K562 treated with DMSO at 1 percent for 48 hours (cell line): ENCODE measurements around the gene TMCO6. TPM values are rescaled to one million over a fixed set of nuclear protein-coding genes. Genes with fewer than 3 reads are reported as not detected.

Experiments
- total RNA-seq: library from RNA; unstranded; fragments of 300-600 nt; gene quantifications from 2 replicates; pipeline ENCODE4 v1.2.3, GENCODE V29; 2022; ENCODE audit warnings: low replicate concordance; ENCODE audit errors: extremely low read depth

TMCO6 gene
- total RNA-seq, result not detected in 2 replicates

GRCh38 chr5:140639148-140639981 lies at the start of gene TMCO6:
TSS of gene TMCO6 (plus strand) at chr5:140639451. CDS start at chr5:140639528, 77 bp downstream.

GRCh38 chr5:140633021-140633471 lies 6.2 kb upstream of the TMCO6 start, which contains the start of gene CD14:
TSS of gene CD14 (minus strand) at chr5:140633175. CDS start at chr5:140633071, 104 bp downstream.

GRCh38 chr5:140664359-140665119 lies 25.3 kb downstream of the TMCO6 start, which contains the start of gene WDR55:
TSS of gene WDR55 (plus strand) at chr5:140664904. CDS start at chr5:140664913, 9 bp downstream.

GRCh38 chr5:140673187-140673976 lies 34.1 kb downstream of the TMCO6 start, which contains the start of gene DND1:
TSS of gene DND1 (minus strand) at chr5:140673576. CDS start at chr5:140673542, 34 bp downstream.

GRCh38 chr5:140690941-140691924 lies 52.0 kb downstream of the TMCO6 start, which contains the start of the genes HARS1 and HARS2:
TSS of gene HARS1 (minus strand) at chr5:140691370. CDS start at chr5:140691304, 66 bp downstream.
TSS of gene HARS2 (plus strand) at chr5:140691455. CDS start at chr5:140691649, 194 bp downstream.

Other genes starting within 250 kb of the TMCO6 start
- gene ANKHD1, start 237.6 kb upstream of the TMCO6 start, total RNA-seq, result not detected in 2 replicates
- gene EIF4EBP3, start 91.8 kb upstream of the TMCO6 start, total RNA-seq, result not detected in 2 replicates
- not detected in 2 replicates for gene SRA1, start 82.0 kb upstream of the TMCO6 start, total RNA-seq
- gene APBB3, start 74.9 kb upstream of the TMCO6 start, total RNA-seq, result not detected in 2 replicates
- gene SLC35A4, start 74.6 kb upstream of the TMCO6 start, total RNA-seq, result not detected in 2 replicates
- gene CD14, start 6.3 kb upstream of the TMCO6 start, total RNA-seq, result not detected in 2 replicates
- gene NDUFA2, start 8.2 kb downstream of the TMCO6 start, total RNA-seq, result not detected in 2 replicates
- gene IK, start 8.4 kb downstream of the TMCO6 start, total RNA-seq, result not detected in 2 replicates
- not detected in 2 replicates for gene WDR55, start 25.5 kb downstream of the TMCO6 start, total RNA-seq
- not detected in 2 replicates for gene DND1, start 34.1 kb downstream of the TMCO6 start, total RNA-seq
- not detected in 2 replicates for gene HARS1, start 51.9 kb downstream of the TMCO6 start, total RNA-seq
- not detected in 2 replicates for gene HARS2, start 52.0 kb downstream of the TMCO6 start, total RNA-seq
- gene ZMAT2, start 61.0 kb downstream of the TMCO6 start, total RNA-seq, result not detected in 2 replicates
- not detected in 2 replicates for gene PCDHA1, start 146.7 kb downstream of the TMCO6 start, total RNA-seq
- not detected in 2 replicates for gene PCDHA2, start 155.4 kb downstream of the TMCO6 start, total RNA-seq
- not detected in 2 replicates for gene PCDHA3, start 161.6 kb downstream of the TMCO6 start, total RNA-seq
- not detected in 2 replicates for gene PCDHA4, start 167.6 kb downstream of the TMCO6 start, total RNA-seq
- gene PCDHA5, start 182.2 kb downstream of the TMCO6 start, total RNA-seq, result not detected in 2 replicates
- gene PCDHA6, start 188.5 kb downstream of the TMCO6 start, total RNA-seq, result not detected in 2 replicates
- not detected in 2 replicates for gene PCDHA7, start 194.8 kb downstream of the TMCO6 start, total RNA-seq
- not detected in 2 replicates for gene PCDHA8, start 201.7 kb downstream of the TMCO6 start, total RNA-seq
- gene PCDHA9, start 208.9 kb downstream of the TMCO6 start, total RNA-seq, result not detected in 2 replicates
- gene PCDHA10, start 216.4 kb downstream of the TMCO6 start, total RNA-seq, result not detected in 2 replicates
- not detected in 2 replicates for gene PCDHA11, start 229.5 kb downstream of the TMCO6 start, total RNA-seq
- not detected in 2 replicates for gene PCDHA12, start 235.9 kb downstream of the TMCO6 start, total RNA-seq
- not detected in 2 replicates for gene PCDHA13, start 242.7 kb downstream of the TMCO6 start, total RNA-seq